Testis (tissue), 3 donors: ENCODE data around the gene DENND5B. TPM values are rescaled to one million over a fixed set of nuclear protein-coding genes. Genes with fewer than 3 reads are reported as not detected.

Experiments used
- DNase-seq: peaks from one replicate; pipeline ENCODE4 v3.0.0-alpha.2; 2019
- H3K27ac ChIP-seq, 2 donors: fragments of 200-600 bp; sonication (generic); one replicate each; pipeline ENCODE4 v1.5.1; 2019
- H3K27me3 ChIP-seq: fragments of 200-600 bp; sonication (generic); one replicate; pipeline ENCODE4 v1.5.1; 2019
- H3K36me3 ChIP-seq: fragments of 200-600 bp; sonication (generic); one replicate; pipeline ENCODE4 v1.5.1; 2017; ENCODE audit warnings: low read depth; ENCODE audit errors: missing control alignments
- H3K4me1 ChIP-seq: fragments of 200-600 bp; sonication (generic); one replicate; pipeline ENCODE4 v1.5.1; 2019
- H3K4me3 ChIP-seq, 2 donors: fragments of 200-600 bp; sonication (generic); one replicate each; pipeline ENCODE4 v1.5.1; 2017 to 2019
- H3K9me3 ChIP-seq: fragments of 200-600 bp; sonication (generic); one replicate; pipeline ENCODE4 v1.5.1; 2017
- POLR2A ChIP-seq: fragments of 450-650 bp; IDR thresholded peaks from one replicate; pipeline ENCODE4 v1.6.1; 2017; ENCODE audit warnings: antibody characterized with exemption, mild to moderate bottlenecking, moderate library complexity
- WGBS, 2 donors: methylation state at CpG; one replicate each; pipeline ENCODE4 v1.1.5; 2018; 5-methylcytosine and 5-hydroxymethylcytosine counted together
- intact Hi-C: fragments of 100-400 bp; cut with DNase I; formaldehyde crosslinking; loops from one replicate; pipeline ENCODE4 v1.15.1; 2023; ENCODE audit warnings: low total_unique reads
- polyA plus RNA-seq: library from polyadenylated mRNA; stranded (reverse); fragments of 350-450 nt; fragmentation: Illumina TruSeq; extraction: RNeasy Lipid Tissue Mini Kit (QIAGEN cat#74804); gene quantifications from one replicate; pipeline ENCODE4 v1.2.3, GENCODE V29; 2014; ENCODE audit warnings: low read depth, low replicate concordance; ENCODE audit not compliant: insufficient read depth
- total RNA-seq, 2 donors: library from RNA; depleted of rRNA; stranded (reverse); fragments of >200 nt; gene quantifications; one replicate each; pipeline ENCODE4 v1.2.3, GENCODE V29; 2016
- TF ChIP-seq, protein P1 (sequence below), 3 experiments: fragments of 450-650 bp in 2 of 3; fragments of 200-600 bp in 1 of 3; sonication (generic) in 1 of 3; IDR thresholded peaks; one replicate each; pipeline ENCODE4 v1.5.1; 2016 to 2019; ENCODE audit warnings: antibody characterized with exemption in 3 of 3, mild to moderate bottlenecking in 2 of 3, moderate library complexity in 1 of 3

The DENND5B gene
- total and polyA plus RNA-seq, 3 donors from 2014 or later, result 34.7 to 62.3 (median 60.4) TPM

DNA sequence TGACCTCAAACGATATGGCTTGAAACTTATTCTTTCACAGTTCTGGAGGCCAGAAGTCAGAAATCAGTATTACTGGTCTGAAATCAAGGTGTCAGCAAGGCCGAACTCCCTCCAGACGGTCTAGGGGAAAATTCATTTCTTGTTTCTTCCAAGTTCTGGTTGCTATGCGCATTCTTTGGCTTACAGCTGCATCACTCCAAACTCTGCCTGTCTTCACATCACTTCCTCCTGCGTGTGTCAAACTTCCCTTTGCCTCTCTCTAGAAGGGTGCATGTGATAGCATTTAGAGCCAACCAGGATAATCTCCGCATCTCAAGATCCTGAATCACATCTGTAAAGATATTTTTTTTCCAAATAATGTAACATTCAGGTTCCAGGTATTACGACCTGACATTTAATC lies 62.8 kb downstream of the DENND5B start:
- no peak overlapping the region for H3K27ac ChIP-seq
- 90 to 95% methylated on average over 7 of the region's 7 CpGs for WGBS, 2 donors
- H3K27me3 ChIP-seq, result no peaks in the 10 kb centered on the region
- intact Hi-C loops, result no loop called here
- no peak for DNase-seq
- H3K9me3 ChIP-seq, result no peaks in the 10 kb centered on the region
- no peaks in the 10 kb centered on the region for H3K36me3 ChIP-seq
- no peaks in the 10 kb centered on the region for H3K4me1 ChIP-seq
- no peak for TF ChIP-seq POLR2A
- TF ChIP-seq, protein P1, sequence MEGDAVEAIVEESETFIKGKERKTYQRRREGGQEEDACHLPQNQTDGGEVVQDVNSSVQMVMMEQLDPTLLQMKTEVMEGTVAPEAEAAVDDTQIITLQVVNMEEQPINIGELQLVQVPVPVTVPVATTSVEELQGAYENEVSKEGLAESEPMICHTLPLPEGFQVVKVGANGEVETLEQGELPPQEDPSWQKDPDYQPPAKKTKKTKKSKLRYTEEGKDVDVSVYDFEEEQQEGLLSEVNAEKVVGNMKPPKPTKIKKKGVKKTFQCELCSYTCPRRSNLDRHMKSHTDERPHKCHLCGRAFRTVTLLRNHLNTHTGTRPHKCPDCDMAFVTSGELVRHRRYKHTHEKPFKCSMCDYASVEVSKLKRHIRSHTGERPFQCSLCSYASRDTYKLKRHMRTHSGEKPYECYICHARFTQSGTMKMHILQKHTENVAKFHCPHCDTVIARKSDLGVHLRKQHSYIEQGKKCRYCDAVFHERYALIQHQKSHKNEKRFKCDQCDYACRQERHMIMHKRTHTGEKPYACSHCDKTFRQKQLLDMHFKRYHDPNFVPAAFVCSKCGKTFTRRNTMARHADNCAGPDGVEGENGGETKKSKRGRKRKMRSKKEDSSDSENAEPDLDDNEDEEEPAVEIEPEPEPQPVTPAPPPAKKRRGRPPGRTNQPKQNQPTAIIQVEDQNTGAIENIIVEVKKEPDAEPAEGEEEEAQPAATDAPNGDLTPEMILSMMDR (IDR thresholded peaks at IDR 0.05), result no peak
- no peak overlapping the region for H3K4me3 ChIP-seq

DNA sequence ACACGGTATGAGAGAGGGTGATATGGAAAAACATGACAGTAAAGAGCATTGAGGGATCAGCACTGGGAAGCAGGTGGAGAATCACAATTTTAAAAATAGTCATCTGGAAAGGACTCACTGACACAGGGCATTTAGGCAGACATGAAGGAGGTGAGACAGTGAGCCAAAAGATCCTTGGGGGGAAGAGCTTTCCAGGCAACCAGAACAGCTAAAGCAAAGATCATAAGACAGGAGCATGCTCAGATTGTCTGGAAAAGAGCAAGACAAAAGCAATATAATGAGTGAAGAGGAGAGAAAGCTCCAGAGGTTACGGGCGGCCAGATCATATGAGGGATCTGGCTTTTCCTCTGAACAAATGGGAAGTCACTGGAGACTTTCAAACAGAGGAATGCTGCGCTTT lies 63.9 kb downstream of the DENND5B start:
- H3K4me3 ChIP-seq, result no peak overlapping the region
- H3K36me3 ChIP-seq, result no peaks in the 10 kb centered on the region
- H3K27me3 ChIP-seq, result no peaks in the 10 kb centered on the region
- TF ChIP-seq POLR2A, result no peak
- TF ChIP-seq, protein P1 (IDR thresholded peaks at IDR 0.05), result no peak
- H3K4me1 ChIP-seq, result no peaks in the 10 kb centered on the region
- intact Hi-C loops, result no loop called here
- DNase-seq, result no peak
- WGBS, 2 donors, result 91 to 96% methylated on average over 4 of the region's 4 CpGs
- no peaks in the 10 kb centered on the region for H3K9me3 ChIP-seq
- no peak overlapping the region for H3K27ac ChIP-seq

DNA sequence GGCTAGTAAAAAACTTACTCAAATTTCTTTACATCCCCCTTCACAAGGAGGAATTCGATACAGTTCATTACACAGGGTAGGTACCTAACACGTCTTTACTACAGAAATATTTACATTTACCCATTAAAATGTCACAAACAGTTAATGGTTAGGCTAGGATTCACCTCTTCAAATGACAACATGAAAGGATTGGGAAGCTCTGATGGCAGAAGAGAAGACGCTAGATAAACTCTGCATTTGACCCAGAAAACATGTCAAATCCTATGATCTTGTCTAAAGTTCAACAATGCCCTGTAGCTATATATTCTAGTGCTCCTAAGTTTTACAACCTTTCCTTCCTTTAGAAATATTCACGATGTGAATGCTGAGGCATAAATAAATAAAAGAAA lies 64.8 kb downstream of the DENND5B start:
- Histone ChIP-seq H3K27me3 (no peaks in the 10 kb centered on the region), H3K9me3 (no peaks in the 10 kb centered on the region), H3K36me3 (no peaks in the 10 kb centered on the region), H3K4me3 (no peak overlapping the region), H3K4me1 (no peaks in the 10 kb centered on the region), H3K27ac (no peak overlapping the region)
- WGBS, 2 donors, result 55 to 70% methylated on average over 4 of the region's 4 CpGs
- no peak for DNase-seq
- intact Hi-C loops, result no loop called here
- no peak for TF ChIP-seq POLR2A
- TF ChIP-seq, protein P1 (IDR thresholded peaks at IDR 0.05), result no peak

DNA sequence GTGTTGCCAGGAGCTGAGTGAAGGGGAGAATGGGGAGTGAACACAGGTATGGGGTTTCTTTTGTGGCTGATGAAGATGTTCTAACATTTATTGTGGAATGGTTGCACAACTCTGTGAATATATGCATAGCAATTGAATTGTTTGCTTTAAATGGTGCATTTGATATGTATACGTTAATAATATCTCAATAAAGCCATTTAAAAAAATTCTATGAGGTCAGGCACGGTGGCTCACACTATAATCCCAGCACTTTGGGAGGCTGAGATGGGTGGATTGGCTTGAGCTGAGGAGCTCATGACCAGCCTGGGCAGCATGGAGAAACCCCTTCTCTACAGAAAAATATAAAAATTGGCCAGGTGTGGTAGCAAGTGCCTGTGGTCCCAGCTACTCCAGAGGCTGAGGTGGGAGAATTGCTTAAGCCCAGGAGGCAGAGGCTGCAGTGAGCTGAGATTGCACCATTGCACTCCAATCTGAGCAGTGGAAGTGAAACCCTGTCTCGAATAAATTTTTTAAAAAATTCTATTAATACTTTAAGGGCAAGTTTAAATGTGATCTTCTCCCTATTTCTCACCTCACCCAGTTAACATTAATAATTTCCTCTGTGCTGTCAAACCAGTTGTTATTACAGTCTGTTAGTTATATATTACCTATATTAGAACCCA lies 65.3 kb downstream of the DENND5B start:
- no peaks in the 10 kb centered on the region for H3K27me3 ChIP-seq
- H3K9me3 ChIP-seq, result no peaks in the 10 kb centered on the region
- H3K36me3 ChIP-seq, result no peaks in the 10 kb centered on the region
- DNase-seq, result no peak
- no peak overlapping the region for H3K4me3 ChIP-seq
- intact Hi-C loops, result no loop called here
- no peak overlapping the region for H3K27ac ChIP-seq
- H3K4me1 ChIP-seq, result no peaks in the 10 kb centered on the region
- TF ChIP-seq, protein P1 (IDR thresholded peaks at IDR 0.05), result no peak
- no peak for TF ChIP-seq POLR2A
- WGBS, 2 donors, result 89 to 91% methylated on average over 3 of the region's 3 CpGs
